A673 (cell line): ENCODE measurements around the gene FGFR4.

Source experiments
- CTCF ChIP-seq: fragments of 300-800, 200-600 bp; sonication (generic); conservative IDR thresholded peaks from 2 replicates; pipeline ENCODE4 v1.5.1; 2017; ENCODE audit warnings: low read depth, mild to moderate bottlenecking, antibody characterized with exemption, low read length, moderate library complexity, mixed read lengths
- EZH2 ChIP-seq: fragments of 200-600 bp; sonication (generic); IDR thresholded peaks from 2 replicates; pipeline ENCODE4 v1.6.1; 2017; ENCODE audit warnings: borderline replicate concordance, low read depth, mild to moderate bottlenecking, mixed read lengths, antibody characterized with exemption, low read length; ENCODE audit not compliant: poor library complexity, severe bottlenecking

- TF ChIP-seq CTCF (no peak), EZH2 (no peak)
These were observed 35.9 kb downstream of the FGFR4 start for GRCh38 chr5:177122566-177122965.
